C4-2B (cell line): ENCODE results near the gene MAPK8IP1.

ENCODE experiments used
- CTCF ChIP-seq: fragments of 450-650 bp; conservative IDR thresholded peaks from 2 replicates; pipeline ENCODE4 v1.5.1; 2017; ENCODE audit warnings: mild to moderate bottlenecking
- ZFX ChIP-seq: fragments of 450-650 bp; IDR thresholded peaks from 2 replicates; pipeline ENCODE4 v1.6.1; 2017

GRCh38 chr11:45859661-45860140, 25.8 kb upstream of the MAPK8IP1 start:
- TF ChIP-seq CTCF (no peak), ZFX (no peak)
